B cell (primary cell): ENCODE data around the gene RWDD2A. TPM values are rescaled to one million over a fixed set of nuclear protein-coding genes. Genes with fewer than 3 reads are reported as not detected.

Experiments used
- ATAC-seq: fragments of 200-7000 bp; cut with Tn5 transposase; one replicate; pipeline ENCODE4 v1.10.0; 2021; ENCODE audit warnings: low read depth, mild to moderate bottlenecking, moderate number of reproducible peaks, moderate library complexity
- CTCF ChIA-PET: fragments of 350-600 bp; sonication (Branson Sonifier 250); formaldehyde crosslinking; loops from one replicate; lab custom pipeline; 2021; ENCODE audit warnings: antibody characterized with exemption, inconsistent platforms; lab: Charles Lee
- POLR2A ChIA-PET: fragments of 350-600 bp; sonication (Branson Sonifier 250); formaldehyde crosslinking; loops from one replicate; lab custom pipeline; 2021; ENCODE audit warnings: antibody characterized with exemption; lab: Charles Lee
- DNase-seq: peaks from one replicate; pipeline ENCODE4 v3.0.0; 2013
- H2AFZ ChIP-seq: 2 replicates; pipeline ENCODE4 v1.6.1; 2012; ENCODE audit warnings: mild to moderate bottlenecking, low read depth, low read length; ENCODE audit not compliant: insufficient read depth, poor library complexity, severe bottlenecking
- H3K27ac ChIP-seq, 2 donors: 1 replicate in 1 of 2; 2 replicates in 1 of 2; pipeline ENCODE4 v1.5.1; 2012 to 2013; ENCODE audit warnings: low read length in 2 of 2, mild to moderate bottlenecking in 2 of 2, moderate library complexity in 1 of 2
- H3K27me3 ChIP-seq, 4 experiments: fragments of 200-600 bp in 1 of 4; sonication (generic) in 1 of 4; replicated peaks in 1 of 4; 1 replicate in 2 of 4; 2 replicates in 2 of 4; pipeline versions ENCODE4 v1.6.1 to v1.7.0; 2013 to 2016; ENCODE audit warnings: low read length in 3 of 4, mild to moderate bottlenecking in 2 of 4, mixed read lengths in 1 of 4, moderate library complexity in 1 of 4; ENCODE audit not compliant: insufficient read depth in 4 of 4, control insufficient read depth in 3 of 4; ENCODE audit errors: control extremely low read depth in 1 of 4
- H3K36me3 ChIP-seq, 2 experiments: replicated peaks in 1 of 2; 1 replicate in 1 of 2; 2 replicates in 1 of 2; pipeline versions ENCODE4 v1.6.1 to v1.7.1; 2013; ENCODE audit warnings: low read length in 1 of 2; ENCODE audit not compliant: insufficient read depth in 2 of 2, control insufficient read depth in 1 of 2; ENCODE audit errors: control extremely low read depth in 1 of 2, extremely low read depth in 1 of 2
- H3K4me1 ChIP-seq, 2 donors: fragments of 200-600 bp in 1 of 2; sonication (generic) in 1 of 2; 1 replicate in 1 of 2; 2 replicates in 1 of 2; pipeline versions ENCODE4 v1.5.1 to v1.6.1; 2013 to 2017; ENCODE audit warnings: low read length in 2 of 2; ENCODE audit not compliant: control insufficient read depth in 2 of 2, insufficient read depth in 2 of 2
- H3K4me2 ChIP-seq: replicated peaks from 2 replicates; pipeline ENCODE3; 2012; ENCODE audit warnings: mild to moderate bottlenecking, low read depth, low read length; ENCODE audit not compliant: poor library complexity, severe bottlenecking
- H3K4me3 ChIP-seq, 5 experiments: fragments of 200-600 bp in 1 of 5; sonication (generic) in 1 of 5; 1 replicate in 3 of 5; 2 replicates in 2 of 5; pipeline versions ENCODE4 v1.5.1 to v1.7.0; 2011 to 2016; ENCODE audit warnings: low read length in 4 of 5, mild to moderate bottlenecking in 4 of 5, low read depth in 2 of 5, control low read depth in 1 of 5, moderate library complexity in 1 of 5; ENCODE audit not compliant: insufficient read depth in 1 of 5; ENCODE audit errors: control extremely low read depth in 1 of 5, extremely low read depth in 1 of 5
- H3K79me2 ChIP-seq: fragments of 200-600 bp; sonication (generic); one replicate; pipeline ENCODE4 v1.6.0; 2016; ENCODE audit warnings: low read length; ENCODE audit not compliant: control insufficient read depth, insufficient read depth
- H3K9ac ChIP-seq: fragments of 200-600 bp; sonication (generic); 2 replicates; pipeline ENCODE4 v1.6.1; 2017; ENCODE audit warnings: mild to moderate bottlenecking, low read length, moderate library complexity
- H3K9me3 ChIP-seq, 3 donors: one replicate each; pipeline versions ENCODE4 v1.6.1 to v1.7.1; 2013; ENCODE audit warnings: low read length in 2 of 3; ENCODE audit not compliant: control insufficient read depth in 2 of 3, insufficient read depth in 1 of 3; ENCODE audit errors: control extremely low read depth in 1 of 3
- H4K20me1 ChIP-seq: 2 replicates; pipeline ENCODE4 v1.6.0; 2012; ENCODE audit warnings: mild to moderate bottlenecking, low read length; ENCODE audit not compliant: insufficient read depth, control insufficient read depth, poor library complexity, severe bottlenecking
- H3K27ac Mint-ChIP-seq: one replicate; pipeline ENCODE4 v1.8.0; 2021; ENCODE audit warnings: mixed read lengths
- H3K27me3 Mint-ChIP-seq: one replicate; pipeline ENCODE4 v1.8.0; 2021; ENCODE audit warnings: mixed read lengths
- H3K4me1 Mint-ChIP-seq: one replicate; pipeline ENCODE4 v1.8.0; 2021; ENCODE audit warnings: mixed read lengths
- H3K4me3 Mint-ChIP-seq: one replicate; pipeline ENCODE4 v1.8.0; 2021; ENCODE audit warnings: mixed read lengths
- H3K9me3 Mint-ChIP-seq: one replicate; pipeline ENCODE4 v1.8.0; 2022; ENCODE audit warnings: mixed read lengths; ENCODE audit not compliant: insufficient read depth
- CTCF ChIP-seq: fragments of 200-600 bp; IDR thresholded peaks from one replicate; pipeline ENCODE4 v1.8.0; 2022; ENCODE audit warnings: antibody characterized with exemption, mild to moderate bottlenecking
- EZH2 ChIP-seq: IDR thresholded peaks from 2 replicates; pipeline ENCODE4 v1.6.1; 2012; ENCODE audit warnings: borderline replicate concordance, low read depth, mild to moderate bottlenecking, moderate library complexity, low read length; ENCODE audit not compliant: insufficient read depth, poor library complexity, severe bottlenecking
- WGBS: methylation state at CpG from one replicate; pipeline ENCODE4 v1.1.5; 2013; ENCODE audit warnings: missing lambda C conversion rate; ENCODE audit not compliant: insufficient coverage; 5-methylcytosine and 5-hydroxymethylcytosine counted together
- intact Hi-C: fragments of 100-400 bp; cut with micrococcal nuclease; formaldehyde crosslinking; loops from one replicate; pipeline ENCODE4 v1.10.0; 2022
- polyA plus RNA-seq: library from polyadenylated mRNA; depleted of rRNA; stranded (reverse); fragments of >200 nt; gene quantifications from 2 replicates; pipeline ENCODE4 v1.2.3, GENCODE V29; 2012
- total RNA-seq, 2 donors: library from RNA; stranded (reverse); fragments of 120-200 nt in 1 of 2; gene quantifications; 1 replicate in 1 of 2; 2 replicates in 1 of 2; pipeline versions ENCODE4 v1.2.3 to v1.2.4, GENCODE V29; 2013 to 2022

Gene RWDD2A
- total and polyA plus RNA-seq, 2 donors (not counting 1 experiment from before 2014, with no cell fraction given): 1.5 to 2.9 TPM

- no peak overlapping the region for H3K9ac ChIP-seq
- no peak for TF ChIP-seq EZH2
- no peak for TF ChIP-seq CTCF
- Mint-ChIP-seq H3K9me3 (no peaks in the 10 kb centered on the region), H3K4me3 (no peak overlapping the region), H3K27ac (no peak overlapping the region), H3K4me1 (no peaks in the 10 kb centered on the region), H3K27me3 (peaks cover 11% of the 10 kb centered on the region)
- DNase-seq (no peak), ATAC-seq (no peak)
- no peaks in the 10 kb centered on the region for H3K9me3 ChIP-seq
- no CpG with 5 or more reads among the region's 3 CpGs for WGBS
- H3K36me3 ChIP-seq: no peaks in the 10 kb centered on the region
- ChIA-PET POLR2A (no interaction called here), CTCF (no interaction called here)
- H3K27ac ChIP-seq: no peak overlapping the region
- no peak overlapping the region for H3K4me2 ChIP-seq
- no peak overlapping the region for H3K4me3 ChIP-seq
- H3K4me1 ChIP-seq: no peaks in the 10 kb centered on the region
- H3K27me3 ChIP-seq: no peaks in the 10 kb centered on the region
- H2AFZ ChIP-seq: no peak overlapping the region
- no peaks in the 10 kb centered on the region for H3K79me2 ChIP-seq
- H4K20me1 ChIP-seq: no peaks in the 10 kb centered on the region
- intact Hi-C loops: no loop called here
Observed at GRCh38 chr6:83247471-83247870, 54.3 kb downstream of the RWDD2A start.

Other genes with a start within 250 kb of the RWDD2A start
- 11.5 and 14.7 TPM in 2 replicates for gene UBE3D, start 127.5 kb upstream of the RWDD2A start, total RNA-seq
- 3.3 and 3.4 TPM in 2 replicates for gene UBE3D, start 127.5 kb upstream of the RWDD2A start, polyA plus RNA-seq
- gene DOP1A, start 125.7 kb upstream of the RWDD2A start, total RNA-seq: 28.3 and 37.5 TPM in 2 replicates
- 9.4 and 11.6 TPM in 2 replicates for gene DOP1A, start 125.7 kb upstream of the RWDD2A start, polyA plus RNA-seq
- gene PGM3, start 92 bp upstream of the RWDD2A start, total RNA-seq: 24.5 and 35.3 TPM in 2 replicates
- 6.9 and 9.6 TPM in 2 replicates for gene PGM3, start 92 bp upstream of the RWDD2A start, polyA plus RNA-seq
- gene ME1, start 237.7 kb downstream of the RWDD2A start, total RNA-seq: not detected in 2 replicates
- gene ME1, start 237.7 kb downstream of the RWDD2A start, polyA plus RNA-seq: not detected in 2 replicates